ENCODE results near the gene DCTN1. TPM values are rescaled to one million over a fixed set of nuclear protein-coding genes. Genes with fewer than 3 reads are reported as not detected.
A peak's percentile ranks its signal among the peaks of the same experiment; 100 is the strongest.

DCTN1 gene
- polyA plus RNA-seq, 1 of the 3 experiments (the other 2 are of a cell fraction) = 91.1 TPM

GRCh38 chr2:74373985-74374384, 6.1 kb downstream of the DCTN1 start:
- Histone ChIP-seq H3K9ac (no peak overlapping the region), H3K4me3 (ENCODE audit: low read depth in 2 of 2, low read length in 1 of 2) (peak overlapping the region; percentile 28 to 50; a peak in 2 of 4 replicates), H3K27ac (ENCODE audit: low read depth in 2 of 2, low read length in 1 of 2) (peak overlapping the region in 1 of 2 experiments; percentile 50; a peak in 1 of 4 replicates), H3K36me3 (replicated peaks in 1 of 2; ENCODE audit: control insufficient read depth in 1 of 2, insufficient read depth in 2 of 2, low read length in 1 of 2) (peaks cover 3 to 47% of the 10 kb centered on the region in 2 experiments), H3K9me2 (no peaks in the 10 kb centered on the region), H2AFZ (ENCODE audit: low read depth) (no peak overlapping the region), H4K20me1 (ENCODE audit: insufficient read depth) (peaks cover 13% of the 10 kb centered on the region), H3K9me3 (no peaks in the 10 kb centered on the region), H3K4me1 (ENCODE audit: control insufficient read depth in 1 of 2, insufficient read depth in 2 of 2, low read depth in 1 of 2, low read length in 1 of 2) (peaks cover 4 to 22% of the 10 kb centered on the region in 2 experiments; a peak in 2 of 4 replicates), H3F3A (replicated peaks; ENCODE audit: insufficient read depth) (no peaks in the 10 kb centered on the region), H3K27me3 (ENCODE audit: insufficient read depth) (no peaks in the 10 kb centered on the region), H3K4me2 (peak overlapping the region; percentile 46; the same call in 1 of the 2 replicates), H3K79me2 (ENCODE audit: insufficient read depth) (peaks cover 25% of the 10 kb centered on the region)
- ChIA-PET POLR2A (interaction anchor here (0.8 to 1.3 kb wide), 4 partner anchors 13 to 49 kb away, joined by 3 to 11 read pairs (median 4); partner anchors contain the start of genes C2orf81 and WDR54), CTCF (interaction anchor here (0.9 to 2.3 kb wide), 6 partner anchors 8 to 124 kb away, joined by 3 to 14 read pairs (median 6); no protein-coding TSS in a partner anchor)
- no peak for TF ChIP-seq MXI1 (IDR thresholded peaks at IDR 0.05; ENCODE audit: low read depth, low read length)
- 81% methylated on average over 7 of the region's 8 CpGs for WGBS (ENCODE audit: low lambda C conversion rate)
- DNase-seq = peak; percentile 55

- H3K79me2 ChIP-seq (ENCODE audit: insufficient read depth) = peaks cover 18% of the 10 kb centered on the region; the same call in 1 of the 2 replicates
- H3K27me3 ChIP-seq (ENCODE audit: insufficient read depth) = no peaks in the 10 kb centered on the region
- H3K4me1 ChIP-seq (ENCODE audit: control insufficient read depth in 1 of 2, insufficient read depth in 2 of 2, low read depth in 1 of 2, low read length in 1 of 2) = peaks cover 4 to 22% of the 10 kb centered on the region in 2 experiments; a peak in 2 of 4 replicates
- no peak overlapping the region for H3K4me2 ChIP-seq
- H3K27ac ChIP-seq (ENCODE audit: low read depth in 2 of 2, low read length in 1 of 2) = no peak overlapping the region; a peak in 1 of 4 replicates
- ChIA-PET POLR2A (no interaction called here), CTCF (interaction anchor here (0.9 to 1.9 kb wide), 3 partner anchors 18 to 123 kb away, joined by 3 to 8 read pairs (median 3); no protein-coding TSS in a partner anchor)
- no peak overlapping the region for H3K4me3 ChIP-seq (ENCODE audit: low read depth in 2 of 2, low read length in 1 of 2)
- no peaks in the 10 kb centered on the region for H3K9me3 ChIP-seq
- no peaks in the 10 kb centered on the region for H3F3A ChIP-seq (replicated peaks; ENCODE audit: insufficient read depth)
- no peak overlapping the region for H2AFZ ChIP-seq (ENCODE audit: low read depth)
- no peak for DNase-seq
- H3K9me2 ChIP-seq = no peaks in the 10 kb centered on the region
- peaks cover 6% of the 10 kb centered on the region; the same call in 1 of the 2 replicates for H4K20me1 ChIP-seq (ENCODE audit: insufficient read depth)
- no peak overlapping the region for H3K9ac ChIP-seq
- H3K36me3 ChIP-seq (replicated peaks in 1 of 2; ENCODE audit: control insufficient read depth in 1 of 2, insufficient read depth in 2 of 2, low read length in 1 of 2) = peaks cover 5 to 55% of the 10 kb centered on the region in 2 experiments
- no peak for TF ChIP-seq JUND (IDR thresholded peaks at IDR 0.05)
- no peak for TF ChIP-seq TAF1 (IDR thresholded peaks at IDR 0.05; ENCODE audit: borderline replicate concordance, low read depth, low read length)
- TF ChIP-seq USF1 (IDR thresholded peaks at IDR 0.05; ENCODE audit: borderline replicate concordance, low read depth) = no peak
- no peak for TF ChIP-seq SMC3 (IDR thresholded peaks at IDR 0.05; ENCODE audit: low read depth, low read length)
- TF ChIP-seq RXRA (IDR thresholded peaks at IDR 0.05; ENCODE audit: borderline replicate concordance, low read depth) = no peak
- no peak for TF ChIP-seq EP300 (IDR thresholded peaks at IDR 0.05; ENCODE audit: borderline replicate concordance in 1 of 2, low read depth in 1 of 2, low read length in 1 of 2)
- TF ChIP-seq MAX (IDR thresholded peaks at IDR 0.05; ENCODE audit: low read depth) = no peak
- no peak for TF ChIP-seq YY1 (IDR thresholded peaks at IDR 0.05; ENCODE audit: low read depth)
- TF ChIP-seq FOSL2 (IDR thresholded peaks at IDR 0.05; ENCODE audit: borderline replicate concordance, low read depth) = no peak
- no peak for TF ChIP-seq MEF2A (IDR thresholded peaks at IDR 0.05; ENCODE audit: borderline replicate concordance, low read depth)
- no peak for TF ChIP-seq GATA2 (CRISPR knock-in tag; IDR thresholded peaks at IDR 0.05)
- TF ChIP-seq PBX3 (IDR thresholded peaks at IDR 0.05) = no peak
- TF ChIP-seq REST (IDR thresholded peaks at IDR 0.05; ENCODE audit: low read depth, low read length) = no peak
- TF ChIP-seq RCOR1 (IDR thresholded peaks at IDR 0.05; ENCODE audit: low read length) = no peak
- TF ChIP-seq GABPA (IDR thresholded peaks at IDR 0.05; ENCODE audit: low read depth) = no peak
- TF ChIP-seq SIN3A (IDR thresholded peaks at IDR 0.05; ENCODE audit: borderline replicate concordance, low read depth, low read length) = no peak
- TF ChIP-seq ZBTB33 (IDR thresholded peaks at IDR 0.05; ENCODE audit: borderline replicate concordance, low read depth) = no peak
- no peak for TF ChIP-seq ELF1 (IDR thresholded peaks at IDR 0.05)
- no peak for TF ChIP-seq FOXM1 (IDR thresholded peaks at IDR 0.05; ENCODE audit: low read depth)
- WGBS (ENCODE audit: low lambda C conversion rate) = 98% methylated on average over 4 of the region's 5 CpGs
Measured at GRCh38 chr2:74373221-74373676, 6.9 kb downstream of the DCTN1 start.
